ENCODE results near the gene PPFIA4.

DNA sequence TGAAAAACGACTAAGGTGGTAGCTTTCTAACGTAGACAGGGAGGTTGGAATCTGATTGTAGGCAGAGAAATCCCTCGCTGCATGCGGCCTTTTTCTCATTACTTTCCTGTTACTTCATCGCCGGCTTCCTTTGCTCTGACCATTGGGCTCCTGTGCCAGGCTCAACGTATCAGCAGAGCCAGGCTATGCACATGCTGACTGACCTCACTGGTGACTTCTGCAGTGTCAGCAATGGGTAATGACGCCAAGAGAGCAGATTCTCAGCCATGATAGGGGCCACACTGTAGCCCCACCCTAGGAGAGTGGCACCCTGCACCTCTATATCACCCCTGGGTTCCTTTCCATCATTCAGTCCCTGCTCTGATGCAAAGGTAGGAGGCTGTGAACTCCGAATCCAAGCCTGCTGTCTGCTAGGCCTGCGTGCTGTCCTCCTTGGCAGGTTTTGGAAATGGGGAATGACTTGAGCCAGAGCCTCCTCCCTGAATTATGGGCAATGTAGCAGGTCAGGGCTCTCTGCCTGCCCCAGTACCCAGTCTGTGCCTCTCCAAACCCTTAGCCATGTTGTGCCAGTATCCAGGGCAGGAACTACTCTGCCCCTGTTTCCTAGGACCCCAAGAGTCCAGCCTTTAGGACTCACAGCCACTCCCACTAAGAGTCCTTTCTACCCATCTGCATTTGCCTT, 11.4 kb downstream of the PPFIA4 start:
- TF ChIP-seq, protein P1, sequence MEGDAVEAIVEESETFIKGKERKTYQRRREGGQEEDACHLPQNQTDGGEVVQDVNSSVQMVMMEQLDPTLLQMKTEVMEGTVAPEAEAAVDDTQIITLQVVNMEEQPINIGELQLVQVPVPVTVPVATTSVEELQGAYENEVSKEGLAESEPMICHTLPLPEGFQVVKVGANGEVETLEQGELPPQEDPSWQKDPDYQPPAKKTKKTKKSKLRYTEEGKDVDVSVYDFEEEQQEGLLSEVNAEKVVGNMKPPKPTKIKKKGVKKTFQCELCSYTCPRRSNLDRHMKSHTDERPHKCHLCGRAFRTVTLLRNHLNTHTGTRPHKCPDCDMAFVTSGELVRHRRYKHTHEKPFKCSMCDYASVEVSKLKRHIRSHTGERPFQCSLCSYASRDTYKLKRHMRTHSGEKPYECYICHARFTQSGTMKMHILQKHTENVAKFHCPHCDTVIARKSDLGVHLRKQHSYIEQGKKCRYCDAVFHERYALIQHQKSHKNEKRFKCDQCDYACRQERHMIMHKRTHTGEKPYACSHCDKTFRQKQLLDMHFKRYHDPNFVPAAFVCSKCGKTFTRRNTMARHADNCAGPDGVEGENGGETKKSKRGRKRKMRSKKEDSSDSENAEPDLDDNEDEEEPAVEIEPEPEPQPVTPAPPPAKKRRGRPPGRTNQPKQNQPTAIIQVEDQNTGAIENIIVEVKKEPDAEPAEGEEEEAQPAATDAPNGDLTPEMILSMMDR (IDR thresholded peaks at IDR 0.05; ENCODE audit: borderline replicate concordance, extremely low read depth, low read length, poor library complexity, severe bottlenecking): no peak
- no peak for TF ChIP-seq EZH2 (IDR thresholded peaks at IDR 0.05; ENCODE audit: borderline replicate concordance, low read depth, low read length, severe bottlenecking)

Measured in DND-41 (cell line).